Neural crest cell (in vitro differentiated cells): Measurements from ENCODE around the gene GABBR2. TPM values are rescaled to one million over a fixed set of nuclear protein-coding genes. Genes with fewer than 3 reads are reported as not detected.

Source experiments
- DNase-seq: peaks from one replicate; pipeline ENCODE4 v3.0.0; 2021; ENCODE audit warnings: low read depth, mixed read lengths, low spot score
- H3K27ac Mint-ChIP-seq: one replicate; pipeline ENCODE4 v1.8.0; 2021; ENCODE audit warnings: mild to moderate bottlenecking, mixed read lengths; ENCODE audit not compliant: unreplicated experiment
- H3K27me3 Mint-ChIP-seq: 2 replicates; pipeline ENCODE4 v1.8.0; 2021; ENCODE audit warnings: low read depth, mild to moderate bottlenecking, mixed read lengths
- H3K36me3 Mint-ChIP-seq: 2 replicates; pipeline ENCODE4 v1.8.0; 2021; ENCODE audit warnings: low read depth, mild to moderate bottlenecking, mixed read lengths
- H3K4me1 Mint-ChIP-seq: 2 replicates; pipeline ENCODE4 v1.8.0; 2021; ENCODE audit warnings: mixed read lengths
- H3K4me3 Mint-ChIP-seq: one replicate; pipeline ENCODE4 v1.8.0; 2021; ENCODE audit warnings: mild to moderate bottlenecking, mixed read lengths
- H3K9me3 Mint-ChIP-seq: 2 replicates; pipeline ENCODE4 v1.8.0; 2021; ENCODE audit warnings: mixed read lengths
- total RNA-seq: library from RNA; stranded (reverse); gene quantifications from 2 replicates; pipeline ENCODE4 v1.2.1, GENCODE V29; 2021
- TF ChIP-seq, protein P1 (sequence below): fragments of 200-600 bp; sonication (generic); conservative IDR thresholded peaks from 2 replicates; pipeline ENCODE4 v1.5.0; 2021; ENCODE audit warnings: antibody characterized with exemption, mild to moderate bottlenecking

GABBR2 gene
- total RNA-seq, 1 donor from 2014 or later = 0.84 TPM

DNA sequence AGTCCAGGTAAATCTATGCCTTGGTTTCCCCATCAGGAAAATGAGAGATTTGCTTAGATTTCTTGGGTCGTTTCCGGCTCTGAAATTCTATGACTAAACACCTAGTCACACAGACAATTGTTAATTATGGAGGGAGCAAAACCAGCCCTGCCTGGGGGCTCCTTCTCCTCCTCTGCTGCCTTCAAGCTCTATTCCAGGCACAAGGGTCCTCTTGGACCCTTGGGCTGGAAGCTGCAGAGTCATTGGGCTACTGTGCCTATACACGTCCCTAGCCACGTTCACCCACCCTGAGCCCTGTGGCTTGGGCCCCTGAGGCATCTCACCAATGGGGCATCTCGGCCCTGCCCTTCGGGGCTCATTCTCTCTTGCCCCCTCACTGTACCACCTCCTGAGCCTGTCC, 379.5 kb downstream of the GABBR2 start:
- Mint-ChIP-seq H3K27ac (no peak overlapping the region), H3K4me1 (no peaks in the 10 kb centered on the region), H3K4me3 (no peak overlapping the region), H3K27me3 (peaks cover 19% of the 10 kb centered on the region), H3K9me3 (no peaks in the 10 kb centered on the region), H3K36me3 (no peaks in the 10 kb centered on the region)
- TF ChIP-seq, protein P1, sequence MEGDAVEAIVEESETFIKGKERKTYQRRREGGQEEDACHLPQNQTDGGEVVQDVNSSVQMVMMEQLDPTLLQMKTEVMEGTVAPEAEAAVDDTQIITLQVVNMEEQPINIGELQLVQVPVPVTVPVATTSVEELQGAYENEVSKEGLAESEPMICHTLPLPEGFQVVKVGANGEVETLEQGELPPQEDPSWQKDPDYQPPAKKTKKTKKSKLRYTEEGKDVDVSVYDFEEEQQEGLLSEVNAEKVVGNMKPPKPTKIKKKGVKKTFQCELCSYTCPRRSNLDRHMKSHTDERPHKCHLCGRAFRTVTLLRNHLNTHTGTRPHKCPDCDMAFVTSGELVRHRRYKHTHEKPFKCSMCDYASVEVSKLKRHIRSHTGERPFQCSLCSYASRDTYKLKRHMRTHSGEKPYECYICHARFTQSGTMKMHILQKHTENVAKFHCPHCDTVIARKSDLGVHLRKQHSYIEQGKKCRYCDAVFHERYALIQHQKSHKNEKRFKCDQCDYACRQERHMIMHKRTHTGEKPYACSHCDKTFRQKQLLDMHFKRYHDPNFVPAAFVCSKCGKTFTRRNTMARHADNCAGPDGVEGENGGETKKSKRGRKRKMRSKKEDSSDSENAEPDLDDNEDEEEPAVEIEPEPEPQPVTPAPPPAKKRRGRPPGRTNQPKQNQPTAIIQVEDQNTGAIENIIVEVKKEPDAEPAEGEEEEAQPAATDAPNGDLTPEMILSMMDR = no peak
- DNase-seq = no peak

DNA sequence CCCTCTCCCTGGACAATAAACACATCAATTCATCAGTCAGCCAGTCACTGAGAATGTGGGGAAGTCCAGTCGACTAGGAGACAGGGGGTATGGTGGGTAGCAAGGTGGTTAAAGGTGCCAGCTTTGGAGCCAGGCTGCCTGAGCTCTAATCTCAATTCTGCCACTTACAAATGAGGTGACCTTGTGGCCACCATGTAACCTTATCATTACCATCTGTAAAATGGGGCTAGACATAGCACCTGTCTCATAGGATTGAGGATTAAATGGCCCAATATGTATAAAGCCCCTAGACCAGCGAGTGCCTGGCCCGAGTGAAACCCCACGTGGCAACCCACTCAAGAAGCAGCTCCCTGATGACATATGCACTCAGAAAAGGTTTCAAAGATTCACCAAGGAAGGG, 380.0 kb downstream of the GABBR2 start:
- no peaks in the 10 kb centered on the region for H3K4me1 Mint-ChIP-seq
- H3K4me3 Mint-ChIP-seq = no peak overlapping the region
- H3K27ac Mint-ChIP-seq = no peak overlapping the region
- H3K27me3 Mint-ChIP-seq = peaks cover 19% of the 10 kb centered on the region
- DNase-seq = no peak
- no peaks in the 10 kb centered on the region for H3K36me3 Mint-ChIP-seq
- H3K9me3 Mint-ChIP-seq = no peaks in the 10 kb centered on the region
- TF ChIP-seq, protein P1 = no peak

DNA sequence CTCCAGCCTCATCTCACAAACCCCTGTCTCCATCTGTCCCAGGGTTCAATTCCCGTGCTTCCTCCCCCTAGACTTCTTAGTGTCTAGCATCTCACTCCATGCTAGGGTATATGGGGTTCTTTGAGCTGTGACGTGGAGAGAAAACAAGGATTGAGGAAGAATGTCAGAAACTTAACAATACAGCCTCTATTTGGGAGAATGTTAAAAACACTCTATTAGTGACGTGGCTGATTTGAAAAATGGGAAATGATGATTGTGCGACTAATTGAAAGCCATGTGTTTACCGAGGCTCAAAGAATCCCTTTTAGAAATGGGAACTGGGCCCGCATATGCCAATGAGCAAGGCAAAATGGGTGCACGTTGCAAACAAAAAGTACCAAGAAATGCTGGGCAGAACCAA, 380.6 kb downstream of the GABBR2 start:
- no peaks in the 10 kb centered on the region for H3K4me1 Mint-ChIP-seq
- TF ChIP-seq, protein P1 = no peak
- H3K9me3 Mint-ChIP-seq = no peaks in the 10 kb centered on the region
- DNase-seq = no peak
- no peaks in the 10 kb centered on the region for H3K36me3 Mint-ChIP-seq
- peaks cover 19% of the 10 kb centered on the region for H3K27me3 Mint-ChIP-seq
- H3K4me3 Mint-ChIP-seq = no peak overlapping the region
- no peak overlapping the region for H3K27ac Mint-ChIP-seq

DNA sequence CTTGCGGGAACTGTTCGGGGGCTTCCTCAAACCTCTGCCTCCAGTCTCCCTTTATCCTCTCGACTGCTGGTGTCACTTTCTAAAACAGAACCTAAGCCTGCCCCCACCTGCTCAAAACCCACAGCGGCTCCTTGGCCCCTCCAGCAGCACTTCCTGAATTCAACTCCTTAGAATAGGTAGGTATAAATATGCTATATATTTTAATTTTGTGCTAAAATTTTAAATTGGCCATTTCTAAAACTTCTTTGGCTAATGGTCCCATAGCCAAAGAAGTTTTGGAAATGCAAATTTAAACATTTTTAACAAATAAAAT, 381.5 kb downstream of the GABBR2 start:
- TF ChIP-seq, protein P1 = no peak
- Mint-ChIP-seq H3K36me3 (no peaks in the 10 kb centered on the region), H3K27ac (no peak overlapping the region), H3K4me1 (no peaks in the 10 kb centered on the region), H3K4me3 (no peak overlapping the region), H3K9me3 (no peaks in the 10 kb centered on the region), H3K27me3 (peaks cover 19% of the 10 kb centered on the region)
- DNase-seq = no peak

DNA sequence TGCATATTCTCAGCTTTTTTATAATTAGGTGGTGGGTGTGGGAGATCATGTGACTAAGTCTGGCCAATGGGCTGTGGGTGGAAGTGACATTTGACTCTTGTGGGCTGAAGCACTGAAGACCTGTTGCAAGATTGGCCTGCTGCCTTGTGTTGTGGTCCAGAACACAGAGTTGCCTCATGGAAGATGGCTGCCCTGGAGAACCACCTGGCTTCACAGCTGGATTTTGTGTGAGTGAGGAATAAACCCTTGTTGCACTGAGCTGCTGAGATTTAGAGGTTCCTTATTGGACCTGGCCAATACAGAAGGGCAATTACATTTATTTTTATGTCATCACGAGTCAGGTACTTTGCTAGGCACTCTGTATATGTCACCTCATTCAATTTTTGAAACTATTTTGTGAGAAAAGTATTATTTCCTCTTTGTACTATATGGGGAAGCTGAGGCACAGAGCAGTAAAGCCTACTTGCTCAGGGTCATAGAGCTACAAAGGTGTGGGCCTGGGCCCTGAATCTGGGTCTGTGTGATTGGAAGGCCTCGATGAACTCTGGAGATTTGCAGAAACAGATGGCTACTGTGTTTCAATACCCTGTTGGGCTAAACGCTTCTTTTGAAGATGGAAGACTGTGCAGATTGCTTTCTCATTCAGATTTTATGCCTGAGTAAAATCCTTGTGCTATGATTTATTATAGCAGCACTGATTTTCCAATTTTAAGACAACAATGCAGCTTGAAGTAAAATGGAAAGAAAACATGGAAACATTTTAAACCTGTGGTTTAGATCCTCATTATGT, 382.1 kb downstream of the GABBR2 start:
- Mint-ChIP-seq H3K4me3 (no peak overlapping the region), H3K4me1 (no peaks in the 10 kb centered on the region), H3K27ac (no peak overlapping the region), H3K36me3 (no peaks in the 10 kb centered on the region), H3K9me3 (no peaks in the 10 kb centered on the region), H3K27me3 (peaks cover 19% of the 10 kb centered on the region)
- DNase-seq = no peak
- TF ChIP-seq, protein P1 = no peak
